HepG2 (cell line): ENCODE results near the gene STK11. TPM values are rescaled to one million over a fixed set of nuclear protein-coding genes. Genes with fewer than 3 reads are reported as not detected.

Experiments used
- ARNT ChIP-seq: fragments of 450-650 bp; IDR thresholded peaks from 2 replicates; pipeline ENCODE4 v1.6.1; 2017
- CREM ChIP-seq, 2 experiments: sonication (generic) in 1 of 2; formaldehyde crosslinking in 1 of 2; IDR thresholded peaks; 2 replicates each; pipeline versions ENCODE4 v1.4.0 to v1.6.1; 2016 to 2020; ENCODE audit warnings: antibody characterized with exemption in 1 of 2, mild to moderate bottlenecking in 1 of 2, missing genetic modification reagents in 1 of 2
- EP300 ChIP-seq, 3 experiments: sonication (generic) in 1 of 3; formaldehyde crosslinking in 1 of 3; IDR thresholded peaks; 2 replicates each; pipeline versions ENCODE4 v1.5.1 to v1.6.1; 2011 to 2020; ENCODE audit warnings: low read depth in 2 of 3, low read length in 2 of 3, borderline replicate concordance in 1 of 3, improper control_type of control experiment in 1 of 3, mild to moderate bottlenecking in 1 of 3, missing genetic modification reagents in 1 of 3, moderate library complexity in 1 of 3
- FOXC1 ChIP-seq: sonication (generic); formaldehyde crosslinking; IDR thresholded peaks from 2 replicates; pipeline ENCODE4 v1.8.0; 2022; ENCODE audit warnings: mild to moderate bottlenecking, missing genetic modification reagents, borderline replicate concordance
- FOXP1 ChIP-seq, 2 experiments: fragments of 450-650 bp in 1 of 2; IDR thresholded peaks; 2 replicates each; pipeline ENCODE4 v1.6.1; 2017 to 2018; ENCODE audit warnings: antibody characterized with exemption in 1 of 2
- HMG20B ChIP-seq: conservative IDR thresholded peaks from 2 replicates; pipeline ENCODE4 v1.6.1; 2016; ENCODE audit warnings: missing genetic modification reagents, missing compliant biosample characterization
- ISL2 ChIP-seq: sonication (generic); formaldehyde crosslinking; IDR thresholded peaks from 2 replicates; pipeline ENCODE4 v1.5.0; 2020; ENCODE audit warnings: missing genetic modification reagents
- KAT8 ChIP-seq: IDR thresholded peaks from 2 replicates; pipeline ENCODE4 v1.6.1; 2016; ENCODE audit warnings: missing genetic modification reagents, missing compliant biosample characterization
- MLLT10 ChIP-seq: sonication (generic); formaldehyde crosslinking; IDR thresholded peaks from 2 replicates; pipeline ENCODE4 v1.4.0; 2020; ENCODE audit warnings: missing genetic modification reagents
- NR1H2 ChIP-seq: sonication (generic); formaldehyde crosslinking; IDR thresholded peaks from 2 replicates; pipeline ENCODE4 v1.8.1; 2022; ENCODE audit warnings: low read depth, missing genetic modification reagents, borderline replicate concordance
- PAWR ChIP-seq: sonication (generic); formaldehyde crosslinking; IDR thresholded peaks from 2 replicates; pipeline ENCODE4 v1.4.0; 2020; ENCODE audit warnings: missing genetic modification reagents, mild to moderate bottlenecking, borderline replicate concordance
- REPIN1 ChIP-seq: sonication (generic); formaldehyde crosslinking; IDR thresholded peaks from 2 replicates; pipeline ENCODE4 v1.8.0; 2022; ENCODE audit warnings: missing genetic modification reagents, low read depth, mild to moderate bottlenecking, borderline replicate concordance
- REXO4 ChIP-seq: sonication (generic); formaldehyde crosslinking; IDR thresholded peaks from 2 replicates; pipeline ENCODE4 v1.8.0; 2022; ENCODE audit warnings: missing genetic modification reagents, mild to moderate bottlenecking, borderline replicate concordance
- SIX1 ChIP-seq: sonication (generic); formaldehyde crosslinking; IDR thresholded peaks from 2 replicates; pipeline ENCODE4 v1.4.0; 2020; ENCODE audit warnings: missing genetic modification reagents, borderline replicate concordance
- SMAD3 ChIP-seq: sonication (generic); formaldehyde crosslinking; IDR thresholded peaks from 2 replicates; pipeline ENCODE4 v1.4.0; 2020; ENCODE audit warnings: missing genetic modification reagents
- TBX2 ChIP-seq: sonication (generic); formaldehyde crosslinking; IDR thresholded peaks from 2 replicates; pipeline ENCODE4 v1.5.0; 2020; ENCODE audit warnings: missing genetic modification reagents, mild to moderate bottlenecking, borderline replicate concordance
- ZFAT ChIP-seq: sonication (generic); formaldehyde crosslinking; conservative IDR thresholded peaks from 2 replicates; pipeline ENCODE4 v1.8.1; 2023; ENCODE audit warnings: missing genetic modification reagents, inconsistent platforms
- ZMYM3 ChIP-seq: sonication (generic); formaldehyde crosslinking; IDR thresholded peaks from 2 replicates; pipeline ENCODE4 v1.5.1; 2020; ENCODE audit warnings: mild to moderate bottlenecking, missing genetic modification reagents
- ZNF260 ChIP-seq: sonication (generic); formaldehyde crosslinking; IDR thresholded peaks from 2 replicates; pipeline ENCODE4 v1.4.0; 2020; ENCODE audit warnings: missing genetic modification reagents, low read depth, mild to moderate bottlenecking, borderline replicate concordance
- ZNF34 ChIP-seq: sonication (generic); formaldehyde crosslinking; IDR thresholded peaks from 2 replicates; pipeline ENCODE4 v1.4.0; 2020; ENCODE audit warnings: mild to moderate bottlenecking, missing genetic modification reagents, borderline replicate concordance
- ZNF451 ChIP-seq: sonication (generic); formaldehyde crosslinking; IDR thresholded peaks from 2 replicates; pipeline ENCODE4 v1.5.0; 2020; ENCODE audit warnings: mild to moderate bottlenecking, missing genetic modification reagents
- ZSCAN21 ChIP-seq: sonication (generic); formaldehyde crosslinking; IDR thresholded peaks from 2 replicates; pipeline ENCODE4 v1.8.0; 2022; ENCODE audit warnings: mild to moderate bottlenecking, missing genetic modification reagents, moderate library complexity, borderline replicate concordance
- polyA plus RNA-seq, 8 experiments: library from polyadenylated mRNA; depleted of rRNA in 3 of 8; stranded (reverse) in 7 of 8; unstranded in 1 of 8; fragments of >200 nt; fragmentation: Illumina TruSeq in 4 of 8; extraction: Trizol in 4 of 8; gene quantifications; 2 replicates each; pipeline versions ENCODE4 v1.2.1 to v1.2.3, GENCODE V29; 2011 to 2016; ENCODE audit warnings: low read depth in 4 of 8, missing spikeins in 1 of 8, mixed read lengths in 1 of 8; ENCODE audit not compliant: insufficient read depth in 1 of 8
- total RNA-seq, 5 experiments: library from RNA; depleted of rRNA; stranded (reverse); fragments of >200 nt; fragmentation: Illumina TruSeq; extraction: Trizol; gene quantifications; 2 replicates each; pipeline ENCODE4 v1.2.3, GENCODE V29; 2016; ENCODE audit warnings: low read depth in 1 of 5
- TF ChIP-seq, protein P1 (sequence below): sonication (generic); formaldehyde crosslinking; IDR thresholded peaks from 2 replicates; pipeline ENCODE4 v1.4.0; 2020; ENCODE audit warnings: missing genetic modification reagents, borderline replicate concordance
- TF ChIP-seq, protein P2 (sequence below): sonication (generic); formaldehyde crosslinking; IDR thresholded peaks from 2 replicates; pipeline ENCODE4 v1.4.0; 2020; ENCODE audit warnings: mild to moderate bottlenecking, low read depth, missing genetic modification reagents
- TF ChIP-seq, protein P3 (sequence below): IDR thresholded peaks from 2 replicates; pipeline ENCODE4 v1.6.1; 2016

Gene STK11
- total and polyA plus RNA-seq, 2 of the 13 experiments (the other 11 are each of a cell fraction or from before 2014, with no cell fraction given) = 27.5 to 43.6 TPM

DNA sequence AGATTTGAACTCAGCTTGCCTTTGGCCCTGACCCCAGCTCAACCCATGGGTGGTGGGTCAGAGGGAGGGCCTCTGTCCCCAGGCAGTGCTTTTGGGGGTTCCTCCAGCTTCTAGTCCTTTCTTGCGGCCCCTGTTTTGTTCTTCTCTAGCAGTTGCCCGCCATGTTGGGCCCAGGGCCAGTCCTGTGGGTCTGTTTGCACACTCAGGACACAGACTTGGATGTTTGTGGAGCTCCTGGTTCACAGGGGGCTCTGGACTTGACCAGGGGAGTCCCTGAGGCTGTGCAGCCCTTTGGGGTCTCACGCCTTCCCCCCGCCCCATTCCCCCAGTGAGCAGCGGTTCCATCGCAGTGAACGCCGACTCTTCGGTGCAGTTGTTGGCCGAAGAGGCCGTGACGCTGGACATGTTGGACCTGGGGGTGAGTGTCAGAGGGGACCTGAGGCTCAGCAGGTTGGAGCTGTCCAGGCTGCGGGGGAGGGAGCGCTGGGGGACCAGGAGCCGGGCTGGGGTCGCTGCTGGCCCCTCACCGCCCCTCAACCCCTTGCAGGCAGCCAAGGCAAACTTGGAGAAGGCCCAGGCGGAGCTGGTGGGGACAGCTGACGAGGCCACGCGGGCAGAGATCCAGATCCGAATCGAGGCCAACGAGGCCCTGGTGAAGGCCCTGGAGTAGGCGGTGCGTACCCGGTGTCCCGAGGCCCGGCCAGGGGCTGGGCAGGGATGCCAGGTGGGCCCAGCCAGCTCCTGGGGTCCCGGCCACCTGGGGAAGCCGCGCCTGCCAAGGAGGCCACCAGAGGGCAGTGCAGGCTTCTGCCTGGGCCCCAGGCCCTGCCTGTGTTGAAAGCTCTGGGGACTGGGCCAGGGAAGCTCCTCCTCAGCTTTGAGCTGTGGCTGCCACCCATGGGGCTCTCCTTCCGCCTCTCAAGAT is 38.5 kb downstream of the STK11 start (continued):
- TF ChIP-seq, protein P1, sequence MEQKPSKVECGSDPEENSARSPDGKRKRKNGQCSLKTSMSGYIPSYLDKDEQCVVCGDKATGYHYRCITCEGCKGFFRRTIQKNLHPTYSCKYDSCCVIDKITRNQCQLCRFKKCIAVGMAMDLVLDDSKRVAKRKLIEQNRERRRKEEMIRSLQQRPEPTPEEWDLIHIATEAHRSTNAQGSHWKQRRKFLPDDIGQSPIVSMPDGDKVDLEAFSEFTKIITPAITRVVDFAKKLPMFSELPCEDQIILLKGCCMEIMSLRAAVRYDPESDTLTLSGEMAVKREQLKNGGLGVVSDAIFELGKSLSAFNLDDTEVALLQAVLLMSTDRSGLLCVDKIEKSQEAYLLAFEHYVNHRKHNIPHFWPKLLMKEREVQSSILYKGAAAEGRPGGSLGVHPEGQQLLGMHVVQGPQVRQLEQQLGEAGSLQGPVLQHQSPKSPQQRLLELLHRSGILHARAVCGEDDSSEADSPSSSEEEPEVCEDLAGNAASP (CRISPR knock-in tag) = peak; percentile 18; the same call in 1 of the 2 replicates
- TF ChIP-seq ZNF34 (CRISPR knock-in tag) (0 out of 2 replicates have a peak, but pooled peaks have one; percentile 48), MLLT10 (CRISPR knock-in tag) (no peak), ARNT (no peak), HMG20B (CRISPR knock-in tag) (no peak), KAT8 (CRISPR knock-in tag) (no peak), NR1H2 (no peak), REPIN1 (no peak; the same call in 1 of the 2 replicates), ZNF260 (CRISPR knock-in tag) (no peak), TBX2 (CRISPR knock-in tag) (no peak), PAWR (CRISPR knock-in tag) (peak; percentile 77; the same call in 1 of the 2 replicates), EP300 (IDR thresholded peaks at IDR 0.05; ENCODE audit: low read depth in 2 of 2, low read length in 2 of 2) (no peak), EP300 (CRISPR knock-in tag; IDR thresholded peaks at IDR 0.05; ENCODE audit: borderline replicate concordance) (no peak), CREM (IDR thresholded peaks at IDR 0.05) (no peak), CREM (CRISPR knock-in tag; IDR thresholded peaks at IDR 0.05) (no peak), SMAD3 (CRISPR knock-in tag) (no peak), FOXC1 (CRISPR knock-in tag) (0 out of 2 replicates have a peak, but pooled peaks have one; percentile 29), FOXP1 (IDR thresholded peaks at IDR 0.05) (no peak), FOXP1 (CRISPR knock-in tag; IDR thresholded peaks at IDR 0.05) (no peak), ZNF451 (CRISPR knock-in tag) (0 out of 2 replicates have a peak, but pooled peaks have one; percentile 7), ZSCAN21 (CRISPR knock-in tag) (no peak), SIX1 (CRISPR knock-in tag) (no peak), REXO4 (no peak), ZMYM3 (no peak), ZFAT (0 out of 2 replicates have a peak, but pooled peaks have one; percentile 29), ISL2 (CRISPR knock-in tag) (no peak)
- TF ChIP-seq, protein P2, sequence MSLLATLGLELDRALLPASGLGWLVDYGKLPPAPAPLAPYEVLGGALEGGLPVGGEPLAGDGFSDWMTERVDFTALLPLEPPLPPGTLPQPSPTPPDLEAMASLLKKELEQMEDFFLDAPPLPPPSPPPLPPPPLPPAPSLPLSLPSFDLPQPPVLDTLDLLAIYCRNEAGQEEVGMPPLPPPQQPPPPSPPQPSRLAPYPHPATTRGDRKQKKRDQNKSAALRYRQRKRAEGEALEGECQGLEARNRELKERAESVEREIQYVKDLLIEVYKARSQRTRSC (CRISPR knock-in tag) = no peak
- TF ChIP-seq, protein P3, sequence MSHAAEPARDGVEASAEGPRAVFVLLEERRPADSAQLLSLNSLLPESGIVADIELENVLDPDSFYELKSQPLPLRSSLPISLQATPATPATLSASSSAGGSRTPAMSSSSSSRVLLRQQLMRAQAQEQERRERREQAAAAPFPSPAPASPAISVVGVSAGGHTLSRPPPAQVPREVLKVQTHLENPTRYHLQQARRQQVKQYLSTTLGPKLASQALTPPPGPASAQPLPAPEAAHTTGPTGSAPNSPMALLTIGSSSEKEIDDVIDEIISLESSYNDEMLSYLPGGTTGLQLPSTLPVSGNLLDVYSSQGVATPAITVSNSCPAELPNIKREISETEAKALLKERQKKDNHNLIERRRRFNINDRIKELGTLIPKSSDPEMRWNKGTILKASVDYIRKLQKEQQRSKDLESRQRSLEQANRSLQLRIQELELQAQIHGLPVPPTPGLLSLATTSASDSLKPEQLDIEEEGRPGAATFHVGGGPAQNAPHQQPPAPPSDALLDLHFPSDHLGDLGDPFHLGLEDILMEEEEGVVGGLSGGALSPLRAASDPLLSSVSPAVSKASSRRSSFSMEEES (CRISPR knock-in tag) = no peak
